Fibroblast of lung (primary cell): ENCODE measurements around the gene NTNG1. TPM values are rescaled to one million over a fixed set of nuclear protein-coding genes. Genes with fewer than 3 reads are reported as not detected.
A peak's percentile ranks its signal among the peaks of the same experiment; 100 is the strongest.

Experiments used
- DNase-seq, 2 donors: peaks; one replicate each; pipeline versions ENCODE4 v3.0.0 to v3.0.0-alpha.2; 2010; ENCODE audit warnings: low read depth in 2 of 2
- H2AFZ ChIP-seq: 2 replicates; pipeline ENCODE4 v1.5.1; 2012; ENCODE audit warnings: low read length, control low read depth, inconsistent platforms
- H3K27ac ChIP-seq: 2 replicates; pipeline ENCODE4 v1.5.1; 2011; ENCODE audit warnings: low read length, control low read depth; ENCODE audit not compliant: insufficient read depth
- H3K27me3 ChIP-seq: 2 replicates; pipeline ENCODE4 v1.5.1; 2011; ENCODE audit warnings: mild to moderate bottlenecking, low read length; ENCODE audit not compliant: control insufficient read depth, insufficient read depth
- H3K36me3 ChIP-seq: 2 replicates; pipeline ENCODE4 v1.5.1; 2011; ENCODE audit warnings: low read length; ENCODE audit not compliant: control insufficient read depth, insufficient read depth
- H3K4me1 ChIP-seq: 2 replicates; pipeline ENCODE4 v1.5.1; 2011; ENCODE audit warnings: low read length; ENCODE audit not compliant: control insufficient read depth, insufficient read depth; ENCODE audit errors: extremely low read depth
- H3K4me2 ChIP-seq: 2 replicates; pipeline ENCODE4 v1.5.1; 2011; ENCODE audit warnings: low read length, control low read depth; ENCODE audit not compliant: insufficient read depth; ENCODE audit errors: extremely low read depth
- H3K4me3 ChIP-seq, 4 experiments: fragments of 200-600 bp in 1 of 4; sonication (generic) in 1 of 4; replicated peaks in 1 of 4; 2 replicates each; pipeline ENCODE4 v1.5.1; 2011 to 2016; ENCODE audit warnings: low read length in 4 of 4, low read depth in 3 of 4, mild to moderate bottlenecking in 3 of 4, control low read depth in 2 of 4, inconsistent platforms in 1 of 4, mixed read lengths in 1 of 4; ENCODE audit not compliant: insufficient read depth in 1 of 4; ENCODE audit errors: control extremely low read depth in 1 of 4
- H3K79me2 ChIP-seq: 2 replicates; pipeline ENCODE4 v1.5.1; 2012; ENCODE audit warnings: mild to moderate bottlenecking, low read length, inconsistent platforms; ENCODE audit not compliant: control insufficient read depth, insufficient read depth
- H3K9ac ChIP-seq: 2 replicates; pipeline ENCODE4 v1.5.1; 2011; ENCODE audit warnings: mild to moderate bottlenecking, low read length, control low read depth; ENCODE audit not compliant: insufficient read depth
- H3K9me3 ChIP-seq: 2 replicates; pipeline ENCODE4 v1.5.1; 2012; ENCODE audit warnings: low read depth, low read length; ENCODE audit not compliant: control insufficient read depth, insufficient read depth
- H4K20me1 ChIP-seq: 2 replicates; pipeline ENCODE4 v1.5.1; 2011; ENCODE audit warnings: low read length; ENCODE audit not compliant: control insufficient read depth, insufficient read depth; ENCODE audit errors: extremely low read depth
- CTCF ChIP-seq, 2 donors: IDR thresholded peaks in 1 of 2; conservative IDR thresholded peaks in 1 of 2; 1 replicate in 1 of 2; 2 replicates in 1 of 2; pipeline ENCODE4 v1.5.1; 2011 to 2012; ENCODE audit warnings: low read length in 2 of 2, control low read depth in 1 of 2, inconsistent platforms in 1 of 2, low read depth in 1 of 2, mild to moderate bottlenecking in 1 of 2
- EZH2 ChIP-seq: IDR thresholded peaks from 2 replicates; pipeline ENCODE4 v1.5.1; 2012; ENCODE audit warnings: low read length, control low read depth, mild to moderate bottlenecking; ENCODE audit errors: missing control alignments
- polyA plus RNA-seq, 2 donors: library from polyadenylated mRNA; depleted of rRNA in 1 of 2; stranded (reverse) in 1 of 2; unstranded in 1 of 2; fragments of >200 nt; gene quantifications; 2 replicates each; pipeline ENCODE4 v1.2.1, GENCODE V29; 2011 to 2012; ENCODE audit warnings: missing spikeins in 1 of 2
- total RNA-seq: library from RNA; depleted of rRNA; stranded (reverse); fragments of >200 nt; gene quantifications from 2 replicates; pipeline ENCODE4 v1.2.1, GENCODE V29; 2014

NTNG1 gene
- total and polyA plus RNA-seq, 2 donors (not counting 1 experiment from before 2014, with no cell fraction given) = 0.82 to 8.6 TPM

- DNase-seq = no peak
- no peaks in the 10 kb centered on the region for H3K27me3 ChIP-seq
- no peak overlapping the region for H2AFZ ChIP-seq
- TF ChIP-seq EZH2 (no peak), CTCF (conservative IDR thresholded peaks at IDR 0.05 in 1 of 2, IDR thresholded peaks at IDR 0.05 in 1 of 2; ENCODE audit: low read depth in 1 of 2, low read length in 2 of 2) (no peak)
- H3K36me3 ChIP-seq = no peaks in the 10 kb centered on the region
- H3K27ac ChIP-seq = no peak overlapping the region
- no peaks in the 10 kb centered on the region for H3K4me1 ChIP-seq
- no peaks in the 10 kb centered on the region for H3K79me2 ChIP-seq
- H4K20me1 ChIP-seq = no peaks in the 10 kb centered on the region
- H3K9me3 ChIP-seq = no peaks in the 10 kb centered on the region
- no peak overlapping the region for H3K9ac ChIP-seq
- H3K4me2 ChIP-seq = no peak overlapping the region
- H3K4me3 ChIP-seq = no peak overlapping the region
These were observed 382.9 kb downstream of the NTNG1 start for GRCh38 chr1:107523736-107524135.

GRCh38 chr1:107524301-107524700 lies 383.5 kb downstream of the NTNG1 start:
- Histone ChIP-seq H3K9me3 (no peaks in the 10 kb centered on the region), H3K4me1 (no peaks in the 10 kb centered on the region), H4K20me1 (no peaks in the 10 kb centered on the region), H3K79me2 (no peaks in the 10 kb centered on the region), H3K4me3 (no peak overlapping the region), H3K36me3 (no peaks in the 10 kb centered on the region), H3K4me2 (no peak overlapping the region), H2AFZ (no peak overlapping the region), H3K27ac (no peak overlapping the region), H3K9ac (no peak overlapping the region), H3K27me3 (no peaks in the 10 kb centered on the region)
- DNase-seq = no peak
- no peak for TF ChIP-seq CTCF (conservative IDR thresholded peaks at IDR 0.05 in 1 of 2, IDR thresholded peaks at IDR 0.05 in 1 of 2; ENCODE audit: low read depth in 1 of 2, low read length in 2 of 2)
- TF ChIP-seq EZH2 = no peak

- no peaks in the 10 kb centered on the region for H4K20me1 ChIP-seq
- no peaks in the 10 kb centered on the region for H3K9me3 ChIP-seq
- no peak overlapping the region for H3K27ac ChIP-seq
- no peak overlapping the region for H3K4me3 ChIP-seq
- no peaks in the 10 kb centered on the region for H3K27me3 ChIP-seq
- DNase-seq = peak in 1 of 2 donors; percentile 41
- H3K9ac ChIP-seq = no peak overlapping the region
- no peaks in the 10 kb centered on the region for H3K4me1 ChIP-seq
- no peak overlapping the region for H2AFZ ChIP-seq
- no peak for TF ChIP-seq CTCF (conservative IDR thresholded peaks at IDR 0.05 in 1 of 2, IDR thresholded peaks at IDR 0.05 in 1 of 2; ENCODE audit: low read depth in 1 of 2, low read length in 2 of 2)
- TF ChIP-seq EZH2 = no peak
- H3K36me3 ChIP-seq = no peaks in the 10 kb centered on the region
- no peak overlapping the region for H3K4me2 ChIP-seq
- no peaks in the 10 kb centered on the region for H3K79me2 ChIP-seq
These were observed 384.3 kb downstream of the NTNG1 start for GRCh38 chr1:107525145-107525544.
